Caco-2 (cell line): ENCODE data around the gene ANXA2. TPM values are rescaled to one million over a fixed set of nuclear protein-coding genes. Genes with fewer than 3 reads are reported as not detected.

ENCODE experiments used
- BruUV-seq: library from RNA; stranded (reverse); fragments of 400-500 nt; replicated peaks from 2 replicates; lab custom pipeline; 2021; lab: Mats Ljungman, UMichigan
- CTCF ChIA-PET: fragments of 300-600 bp; sonication (Branson Sonifier 250); formaldehyde crosslinking; loops from one replicate; lab custom pipeline; 2022; ENCODE audit warnings: antibody characterized with exemption; lab: Charles Lee
- POLR2A ChIA-PET: fragments of 300-600 bp; sonication (Branson Sonifier 250); formaldehyde crosslinking; loops from one replicate; lab custom pipeline; 2022; ENCODE audit warnings: antibody characterized with exemption; lab: Charles Lee
- DNase-seq, 2 experiments: peaks; one replicate each; pipeline versions ENCODE4 v3.0.0 to v3.0.0-alpha.2; 2020 to 2022
- H3K27me3 ChIP-seq: replicated peaks from 2 replicates; pipeline ENCODE4 v1.6.0; 2011; ENCODE audit warnings: low read length; ENCODE audit not compliant: control insufficient read depth, insufficient read depth
- H3K36me3 ChIP-seq: 2 replicates; pipeline ENCODE4 v1.5.1; 2011; ENCODE audit warnings: low read length; ENCODE audit not compliant: control insufficient read depth, insufficient read depth
- H3K4me1 ChIP-seq: fragments of 250-450 bp; sonication (Bioruptor Pico); 2 replicates; pipeline ENCODE4 v1.5.1; 2020; ENCODE audit warnings: mild to moderate bottlenecking
- H3K4me3 ChIP-seq: 2 replicates; pipeline ENCODE4 v1.5.1; 2011; ENCODE audit warnings: low read depth, mild to moderate bottlenecking, control low read depth, low read length
- H3K9me3 ChIP-seq: fragments of 250-450 bp; sonication (Bioruptor Pico); 2 replicates; pipeline ENCODE4 v1.5.1; 2020; ENCODE audit warnings: mild to moderate bottlenecking, moderate library complexity
- H3K27ac Mint-ChIP-seq: one replicate; pipeline ENCODE4 v1.8.0; 2022; ENCODE audit warnings: mixed read lengths; ENCODE audit not compliant: unreplicated experiment
- H3K27me3 Mint-ChIP-seq: one replicate; pipeline ENCODE4 v1.8.0; 2022; ENCODE audit warnings: mixed read lengths; ENCODE audit not compliant: insufficient read depth, unreplicated experiment
- H3K36me3 Mint-ChIP-seq: one replicate; pipeline ENCODE4 v1.8.0; 2022; ENCODE audit warnings: mild to moderate bottlenecking, mixed read lengths; ENCODE audit not compliant: insufficient read depth, unreplicated experiment
- H3K4me1 Mint-ChIP-seq: one replicate; pipeline ENCODE4 v1.8.0; 2022; ENCODE audit warnings: low read depth, mixed read lengths; ENCODE audit not compliant: unreplicated experiment
- H3K4me3 Mint-ChIP-seq: one replicate; pipeline ENCODE4 v1.8.0; 2022; ENCODE audit warnings: mild to moderate bottlenecking, moderate library complexity, mixed read lengths; ENCODE audit not compliant: unreplicated experiment
- H3K9me3 Mint-ChIP-seq: one replicate; pipeline ENCODE4 v1.8.0; 2022; ENCODE audit warnings: mixed read lengths; ENCODE audit not compliant: unreplicated experiment
- intact Hi-C: fragments of 100-400 bp; cut with micrococcal nuclease; formaldehyde crosslinking; loops from one replicate; pipeline ENCODE4 v1.10.0; 2022; ENCODE audit not compliant: unreplicated experiment
- total RNA-seq: library from RNA; stranded (reverse); gene quantifications from 2 replicates; pipeline ENCODE4 v1.2.3, GENCODE V29; 2022
- TF ChIP-seq, protein P1 (sequence below), 2 experiments: fragments of 200-600 bp in 1 of 2; IDR thresholded peaks; 1 replicate in 1 of 2; 2 replicates in 1 of 2; pipeline versions ENCODE4 v1.5.1 to v1.8.0; 2011 to 2022; ENCODE audit warnings: antibody characterized with exemption in 1 of 2, control low read depth in 1 of 2, inconsistent platforms in 1 of 2, low read depth in 1 of 2, low read length in 1 of 2, mild to moderate bottlenecking in 1 of 2, moderate library complexity in 1 of 2; ENCODE audit not compliant: insufficient read depth in 1 of 2, severe bottlenecking in 1 of 2, unreplicated experiment in 1 of 2

Gene ANXA2
- total RNA-seq, 1 experiment from 2014 or later: 1,141 TPM

- H3K9me3 ChIP-seq: no peaks in the 10 kb centered on the region
- Mint-ChIP-seq H3K27me3 (no peaks in the 10 kb centered on the region), H3K9me3 (no peaks in the 10 kb centered on the region), H3K4me1 (peaks cover 11% of the 10 kb centered on the region), H3K36me3 (no peaks in the 10 kb centered on the region), H3K4me3 (no peak overlapping the region), H3K27ac (no peak overlapping the region)
- no peak overlapping the region for H3K4me3 ChIP-seq
- ChIA-PET CTCF (no interaction called here), POLR2A (no interaction called here)
- intact Hi-C loops: no loop called here
- no peaks in the 10 kb centered on the region for H3K27me3 ChIP-seq
- peaks cover 12% of the 10 kb centered on the region; the same call in 1 of the 2 replicates for H3K4me1 ChIP-seq
- BruUV-seq: no TSS peak
- no peaks in the 10 kb centered on the region for H3K36me3 ChIP-seq
- TF ChIP-seq, protein P1, sequence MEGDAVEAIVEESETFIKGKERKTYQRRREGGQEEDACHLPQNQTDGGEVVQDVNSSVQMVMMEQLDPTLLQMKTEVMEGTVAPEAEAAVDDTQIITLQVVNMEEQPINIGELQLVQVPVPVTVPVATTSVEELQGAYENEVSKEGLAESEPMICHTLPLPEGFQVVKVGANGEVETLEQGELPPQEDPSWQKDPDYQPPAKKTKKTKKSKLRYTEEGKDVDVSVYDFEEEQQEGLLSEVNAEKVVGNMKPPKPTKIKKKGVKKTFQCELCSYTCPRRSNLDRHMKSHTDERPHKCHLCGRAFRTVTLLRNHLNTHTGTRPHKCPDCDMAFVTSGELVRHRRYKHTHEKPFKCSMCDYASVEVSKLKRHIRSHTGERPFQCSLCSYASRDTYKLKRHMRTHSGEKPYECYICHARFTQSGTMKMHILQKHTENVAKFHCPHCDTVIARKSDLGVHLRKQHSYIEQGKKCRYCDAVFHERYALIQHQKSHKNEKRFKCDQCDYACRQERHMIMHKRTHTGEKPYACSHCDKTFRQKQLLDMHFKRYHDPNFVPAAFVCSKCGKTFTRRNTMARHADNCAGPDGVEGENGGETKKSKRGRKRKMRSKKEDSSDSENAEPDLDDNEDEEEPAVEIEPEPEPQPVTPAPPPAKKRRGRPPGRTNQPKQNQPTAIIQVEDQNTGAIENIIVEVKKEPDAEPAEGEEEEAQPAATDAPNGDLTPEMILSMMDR (IDR thresholded peaks at IDR 0.05; ENCODE audit: insufficient read depth in 1 of 2, low read depth in 1 of 2, low read length in 1 of 2, severe bottlenecking in 1 of 2, unreplicated experiment in 1 of 2): no peak
- no peak for DNase-seq
Measured at GRCh38 chr15:60425461-60425860, 27.7 kb upstream of the ANXA2 start.

DNA sequence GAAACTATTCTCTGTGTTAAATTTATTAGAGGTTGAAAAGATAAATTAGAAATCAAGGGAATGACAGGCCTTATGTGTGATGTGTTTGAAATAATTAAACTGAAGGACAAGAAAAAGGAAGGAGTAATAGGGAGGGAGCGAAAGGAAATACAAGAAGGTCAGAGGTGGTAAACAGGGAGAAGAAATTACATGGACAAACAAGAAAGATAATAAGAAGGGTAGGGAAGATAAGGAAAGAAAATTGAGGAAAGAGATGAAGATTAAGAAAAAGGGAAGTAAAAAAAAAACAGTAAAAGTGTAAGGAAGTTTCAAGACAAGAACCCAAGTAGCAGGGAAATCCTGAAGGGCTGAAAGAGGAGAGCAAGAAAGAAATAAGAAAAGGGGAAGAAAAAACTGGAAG, 26.2 kb upstream of the ANXA2 start:
- intact Hi-C loops: no loop called here
- CTCF ChIA-PET: no interaction called here
- H3K4me1 Mint-ChIP-seq: peaks cover 22% of the 10 kb centered on the region

GRCh38 chr15:60423537-60423936, 25.8 kb upstream of the ANXA2 start:
- Histone ChIP-seq H3K4me1 (peaks cover 20% of the 10 kb centered on the region; the same call in 1 of the 2 replicates), H3K27me3 (no peaks in the 10 kb centered on the region), H3K36me3 (no peaks in the 10 kb centered on the region), H3K9me3 (no peaks in the 10 kb centered on the region), H3K4me3 (no peak overlapping the region)
- DNase-seq: peak; percentile 50 to 56
- H3K4me1 Mint-ChIP-seq: peaks cover 22% of the 10 kb centered on the region
- intact Hi-C loops: no loop called here
- CTCF ChIA-PET: no interaction called here
- H3K27me3 Mint-ChIP-seq: no peaks in the 10 kb centered on the region
- no peaks in the 10 kb centered on the region for H3K9me3 Mint-ChIP-seq
- BruUV-seq: no TSS peak
- TF ChIP-seq, protein P1 (IDR thresholded peaks at IDR 0.05; ENCODE audit: insufficient read depth in 1 of 2, low read depth in 1 of 2, low read length in 1 of 2, severe bottlenecking in 1 of 2, unreplicated experiment in 1 of 2): no peak
- POLR2A ChIA-PET: no interaction called here
- H3K27ac Mint-ChIP-seq: peak overlapping the region; percentile 54
- no peaks in the 10 kb centered on the region for H3K36me3 Mint-ChIP-seq
- no peak overlapping the region for H3K4me3 Mint-ChIP-seq

More for the DNA sequence above, 26.2 kb upstream of the ANXA2 start:
- TF ChIP-seq, protein P1 (IDR thresholded peaks at IDR 0.05; ENCODE audit: insufficient read depth in 1 of 2, low read depth in 1 of 2, low read length in 1 of 2, severe bottlenecking in 1 of 2, unreplicated experiment in 1 of 2): no peak
- no peaks in the 10 kb centered on the region for H3K36me3 ChIP-seq
- BruUV-seq: no TSS peak
- Mint-ChIP-seq H3K27ac (peak overlapping the region; percentile 54), H3K27me3 (no peaks in the 10 kb centered on the region), H3K9me3 (no peaks in the 10 kb centered on the region), H3K4me3 (no peak overlapping the region), H3K36me3 (no peaks in the 10 kb centered on the region)
- POLR2A ChIA-PET: no interaction called here
- peaks cover 20% of the 10 kb centered on the region; the same call in 1 of the 2 replicates for H3K4me1 ChIP-seq
- H3K9me3 ChIP-seq: no peaks in the 10 kb centered on the region
- no peak overlapping the region for H3K4me3 ChIP-seq
- H3K27me3 ChIP-seq: no peaks in the 10 kb centered on the region
- no peak for DNase-seq
